ENCODE measurements around the gene MST1R.
"Not testable (repeated sequence)": the region's sequence is repeated elsewhere in the genome, so short reads cannot be mapped to it uniquely, and the experiment has no call there.

MST1R gene

DNA sequence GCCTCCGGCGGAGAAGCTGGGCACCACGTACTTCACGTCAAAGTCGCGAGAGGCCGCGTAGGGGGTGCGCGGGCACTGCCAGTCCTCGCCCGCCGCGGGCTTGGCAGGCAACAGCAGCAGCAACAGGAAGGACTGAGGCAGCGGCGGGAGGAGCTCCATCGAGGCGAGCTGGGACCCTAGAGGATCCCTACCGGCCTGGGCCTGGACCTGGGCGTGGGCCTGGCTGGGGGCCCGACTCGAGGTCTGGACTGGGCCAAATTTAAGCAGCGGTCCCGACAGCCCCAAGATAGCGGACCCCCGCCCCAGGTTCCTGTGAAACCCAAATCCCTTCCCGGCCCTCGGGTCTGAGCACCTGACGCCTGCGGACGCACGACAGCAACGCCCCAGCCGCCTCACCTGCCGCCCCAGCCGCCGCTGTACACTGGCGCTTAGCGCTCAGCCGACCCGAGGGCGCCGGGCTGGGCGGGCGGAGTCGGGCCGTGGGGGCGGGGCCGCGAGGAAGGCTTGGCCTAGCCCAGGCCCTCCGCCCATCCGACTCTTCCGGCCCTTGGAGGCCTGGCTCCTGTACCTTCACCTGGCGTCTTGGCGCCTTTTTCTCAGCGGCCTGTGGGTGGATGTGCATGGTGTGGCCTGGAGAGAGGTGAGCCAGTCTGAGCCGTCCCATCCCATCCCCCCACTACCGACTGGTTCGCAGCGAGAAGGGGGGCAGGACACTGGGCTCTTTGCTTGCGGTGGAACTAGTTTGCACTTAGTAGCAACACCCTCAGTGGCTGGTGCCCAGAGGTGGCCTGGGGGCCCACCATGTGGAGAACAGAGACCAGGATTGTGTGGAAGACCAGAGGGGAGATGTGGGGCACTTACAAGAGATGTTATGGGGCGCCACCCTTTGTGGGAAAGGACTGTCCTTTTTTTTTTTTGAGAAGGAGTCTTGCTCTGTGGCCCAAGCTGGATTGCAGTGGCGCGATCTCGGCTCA, at the start of gene MST1R:
MST1R (minus strand) TSS at position 423 of the 974 bp plus-strand sequence; CDS start at position 159, 264 bp downstream.
- DNase-seq = peak; percentile 64

DNA sequence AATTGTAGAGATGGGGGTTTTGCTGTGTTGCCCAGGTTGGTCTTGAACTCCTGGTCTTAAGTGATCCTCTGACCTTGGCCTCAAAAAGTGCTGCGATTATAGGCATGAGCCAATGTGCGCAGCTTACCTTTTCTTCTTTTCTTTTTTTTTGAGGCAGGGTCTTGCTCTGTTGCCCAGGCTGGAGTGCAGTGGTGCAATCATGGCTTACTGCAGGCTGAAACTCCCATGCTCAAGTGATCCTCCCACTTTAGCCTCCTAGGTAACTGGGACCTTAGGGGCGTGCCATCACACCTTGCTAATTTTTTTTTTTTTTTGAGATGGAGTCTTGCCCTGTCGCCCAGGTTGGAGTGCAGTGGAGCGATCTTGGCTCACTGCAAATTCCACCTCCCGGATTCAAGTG, 49.3 kb upstream of the MST1R start:
- DNase-seq = no peak

DNA sequence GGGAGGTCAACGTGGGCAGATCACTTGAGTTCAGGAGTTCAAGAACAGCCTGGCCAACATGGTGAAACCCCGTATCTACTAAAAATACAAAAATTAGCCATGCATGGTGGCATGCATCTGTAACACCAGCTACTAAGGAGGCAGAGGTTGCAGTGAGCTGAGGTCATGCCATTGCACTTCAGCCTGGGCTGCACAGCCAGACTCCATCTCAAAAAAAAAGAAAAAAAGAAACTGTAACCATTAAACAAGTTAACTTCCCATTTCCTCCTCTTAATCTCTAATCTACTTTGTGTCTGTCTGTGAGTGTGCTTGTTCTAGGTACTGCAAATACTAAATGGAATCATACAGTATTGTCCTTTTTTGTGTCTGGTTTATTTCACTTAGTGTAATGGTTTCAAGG, 39.0 kb upstream of the MST1R start:
- no peak for DNase-seq

DNA sequence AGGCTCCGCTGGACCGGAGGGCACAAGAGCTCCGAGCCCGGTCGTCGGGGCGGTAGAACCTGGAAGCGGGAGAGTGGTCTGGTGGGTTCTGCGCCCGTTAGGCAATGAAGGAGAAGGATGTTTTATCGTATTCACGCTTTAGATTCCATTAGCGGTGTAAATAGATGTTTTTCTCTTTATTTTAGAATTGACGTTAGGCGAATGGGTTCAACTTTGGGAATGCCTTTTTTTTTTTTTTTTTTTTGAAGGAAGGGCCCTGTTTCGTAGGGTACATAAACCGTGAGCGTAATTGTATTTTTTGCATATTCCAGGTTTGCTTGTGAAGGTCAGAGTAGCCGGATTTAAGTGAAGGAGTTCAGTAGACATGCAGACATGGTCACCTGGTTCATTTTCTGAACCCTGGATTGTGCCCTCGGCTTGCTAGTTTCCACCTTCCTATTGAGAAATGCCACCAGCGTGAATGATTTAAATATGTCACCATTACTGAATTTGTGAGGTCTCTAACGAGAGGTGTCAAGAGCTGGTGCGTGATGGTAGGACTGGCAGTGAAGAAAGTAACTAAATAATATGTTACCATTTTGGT, 37.1 kb upstream of the MST1R start:
- DNase-seq = no peak

DNA sequence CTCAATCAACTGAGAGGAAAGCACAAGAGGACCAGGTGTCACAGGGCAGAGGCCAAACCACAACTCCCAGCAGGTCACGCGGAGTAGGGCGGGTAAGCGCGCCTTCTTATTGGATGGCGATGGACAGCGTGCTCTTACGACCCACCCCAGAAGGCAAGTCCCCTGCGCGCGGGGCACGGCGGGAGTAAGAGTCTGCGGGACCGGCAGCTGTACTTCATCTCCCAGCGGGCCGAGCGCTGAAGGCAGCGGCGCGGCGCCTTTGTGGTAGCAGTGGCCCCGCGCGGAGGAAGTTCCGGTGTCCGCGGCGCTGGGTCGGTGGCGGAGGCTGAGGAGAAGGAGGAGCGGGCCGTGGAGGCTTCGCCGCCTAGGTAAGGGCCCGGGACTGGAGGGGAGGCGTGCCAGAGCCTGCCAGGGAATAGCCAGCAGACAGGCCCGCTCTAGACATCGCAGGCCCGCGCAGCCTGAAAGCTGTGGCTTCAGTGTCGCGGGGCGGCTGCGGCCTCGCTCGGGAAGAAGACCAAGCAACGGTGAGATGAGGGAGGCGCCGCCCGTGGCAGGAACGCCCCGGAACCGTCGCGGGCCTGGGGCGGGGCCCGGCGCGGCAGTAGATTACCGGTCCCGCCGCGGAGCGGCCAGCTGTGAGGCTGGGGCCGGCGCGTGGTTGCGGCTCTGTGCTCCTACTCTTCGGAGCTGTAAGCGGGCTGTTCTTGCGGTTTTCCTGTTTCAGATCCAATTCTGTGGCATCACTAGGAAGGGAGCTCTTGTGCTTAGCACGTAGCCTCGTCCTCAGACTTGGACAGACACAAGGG, 36.4 kb upstream of the MST1R start, which contains the start of gene RBM6:
RBM6 (plus strand) TSS at position 293 of the 809 bp plus-strand sequence. CDS start 22,492 bp downstream, outside the sequence.
- peak; percentile 97 for DNase-seq

DNA sequence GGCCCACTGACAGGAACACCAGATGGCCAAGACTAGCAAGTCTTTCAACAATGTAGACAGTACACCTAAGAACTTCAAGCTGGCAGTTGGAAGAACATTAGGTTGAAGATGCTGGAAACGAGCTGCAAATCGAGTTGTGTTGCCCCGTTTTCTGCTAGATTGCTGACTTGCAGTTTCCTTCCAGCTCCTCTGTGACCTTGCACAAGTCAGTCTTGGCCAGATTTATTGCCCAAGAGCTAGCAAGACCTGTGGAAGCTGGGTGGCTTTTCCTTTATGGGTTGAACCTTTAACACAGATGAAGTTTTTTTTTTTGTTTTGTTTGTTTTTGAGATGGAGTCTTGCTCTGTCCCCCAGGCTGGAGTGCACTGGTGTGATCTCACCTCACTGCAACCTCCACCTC, 33.4 kb upstream of the MST1R start:
- DNase-seq = no peak

DNA sequence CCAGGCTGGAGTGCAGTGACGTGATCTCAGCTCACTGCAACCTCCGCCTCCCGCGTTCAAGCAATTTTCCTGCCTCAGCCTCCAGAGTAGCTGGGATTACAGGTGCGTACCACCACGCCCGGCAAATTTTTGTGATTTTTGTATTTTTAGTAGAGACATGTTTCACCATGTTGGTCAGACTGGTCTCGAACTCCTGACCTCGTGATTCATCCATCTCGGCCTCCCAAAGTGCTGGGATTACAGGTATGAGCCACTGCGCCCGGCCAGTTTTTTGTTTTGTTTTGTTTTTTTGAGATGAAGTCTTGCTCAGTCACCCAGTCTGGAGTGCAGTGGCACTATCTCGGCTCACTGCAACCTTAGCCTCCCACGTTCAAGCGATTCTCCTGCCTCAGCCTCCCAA, 28.6 kb upstream of the MST1R start:
- not testable (repeated sequence) for DNase-seq

DNA sequence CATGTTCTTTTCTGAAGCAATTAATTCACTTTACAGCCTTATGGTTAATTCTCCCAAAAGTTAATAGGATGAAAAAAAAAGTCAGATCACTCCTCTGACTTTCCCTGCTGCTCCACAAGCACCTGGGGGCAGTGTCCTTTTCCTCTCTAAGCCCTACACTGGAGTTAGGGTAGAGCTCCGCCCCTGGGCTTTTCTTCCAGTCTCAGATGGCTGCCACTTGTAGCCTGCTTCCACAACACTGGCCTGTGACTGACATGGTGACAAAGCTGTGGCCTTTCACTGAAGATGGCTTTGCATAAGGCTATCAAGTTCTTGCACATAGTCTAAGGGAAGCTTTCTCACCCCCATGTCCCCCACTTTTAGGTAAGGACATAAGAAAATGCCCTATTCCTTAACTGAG, 27.2 kb upstream of the MST1R start:
- no peak for DNase-seq

DNA sequence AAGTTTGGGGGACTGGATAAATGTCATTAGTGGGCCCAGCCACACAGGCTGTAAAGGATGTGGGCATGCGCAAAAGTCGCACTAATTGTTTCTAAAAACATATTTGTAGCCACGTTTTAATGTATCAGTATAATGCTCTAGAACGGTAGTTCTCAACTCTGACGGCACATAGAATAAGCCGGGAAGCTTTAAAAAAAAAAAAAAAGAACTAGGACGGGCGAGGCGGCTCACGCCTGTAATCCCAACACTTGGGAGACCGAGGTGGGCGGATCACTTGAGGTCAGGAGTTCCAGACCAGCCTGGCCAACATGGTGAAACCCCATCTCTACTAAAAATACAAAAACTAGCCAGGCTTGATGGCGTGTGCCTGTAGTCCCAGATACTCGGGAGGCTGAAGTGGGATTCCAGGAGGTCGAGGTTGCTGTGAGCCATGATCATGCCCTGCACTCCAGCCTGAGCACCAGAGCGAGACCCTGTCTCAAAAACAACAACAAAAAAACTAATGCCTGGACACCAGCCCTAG, 26.6 kb upstream of the MST1R start:
- no peak for DNase-seq

DNA sequence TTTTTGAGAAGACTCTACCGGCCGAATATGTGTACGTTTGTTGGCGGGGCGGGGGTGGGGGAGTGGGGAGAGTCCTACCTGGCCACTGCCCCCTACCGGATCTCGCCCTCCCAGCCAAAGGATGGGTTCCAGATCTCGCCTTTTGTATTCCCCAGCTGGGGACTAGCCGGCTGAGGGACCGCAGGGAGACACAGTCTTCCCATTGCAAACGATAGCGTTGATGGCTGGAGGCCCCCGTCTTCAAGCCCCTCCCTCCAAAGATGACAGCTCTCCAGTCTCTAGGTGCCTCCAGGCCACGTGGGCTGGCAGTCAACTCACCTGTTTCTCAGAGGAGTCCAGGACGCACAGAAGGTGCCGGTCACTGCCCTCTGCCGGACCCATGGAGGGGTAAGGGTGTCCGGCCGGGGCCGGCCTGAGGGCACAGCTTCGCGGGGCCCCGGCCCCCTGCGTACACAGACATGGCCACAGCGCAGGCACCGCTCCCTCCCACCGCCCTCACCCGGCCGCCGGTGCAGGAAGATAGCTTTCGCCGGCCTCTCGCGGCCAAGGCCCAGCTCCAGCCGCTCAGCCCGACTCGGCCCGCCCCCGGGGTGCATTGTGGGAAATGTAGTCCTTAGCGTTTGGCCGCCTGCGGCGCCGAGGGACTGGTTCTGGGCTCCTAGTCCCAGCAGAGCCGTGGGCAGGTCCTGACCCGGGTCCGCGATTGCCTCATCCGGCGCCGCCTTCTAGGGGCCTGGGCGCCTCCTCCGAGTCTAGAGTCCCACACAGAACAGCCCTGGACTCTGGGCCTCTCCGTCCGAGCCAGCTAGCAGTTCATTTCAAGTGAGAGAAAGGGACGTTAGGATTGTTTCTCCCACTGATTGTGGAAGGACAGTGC, 25.9 kb upstream of the MST1R start, which contains the start of gene MON1A:
MON1A (minus strand) TSS at position 521 of the 877 bp plus-strand sequence. CDS start 16,465 bp downstream, outside the sequence.
- DNase-seq = peak; percentile 97

DNA sequence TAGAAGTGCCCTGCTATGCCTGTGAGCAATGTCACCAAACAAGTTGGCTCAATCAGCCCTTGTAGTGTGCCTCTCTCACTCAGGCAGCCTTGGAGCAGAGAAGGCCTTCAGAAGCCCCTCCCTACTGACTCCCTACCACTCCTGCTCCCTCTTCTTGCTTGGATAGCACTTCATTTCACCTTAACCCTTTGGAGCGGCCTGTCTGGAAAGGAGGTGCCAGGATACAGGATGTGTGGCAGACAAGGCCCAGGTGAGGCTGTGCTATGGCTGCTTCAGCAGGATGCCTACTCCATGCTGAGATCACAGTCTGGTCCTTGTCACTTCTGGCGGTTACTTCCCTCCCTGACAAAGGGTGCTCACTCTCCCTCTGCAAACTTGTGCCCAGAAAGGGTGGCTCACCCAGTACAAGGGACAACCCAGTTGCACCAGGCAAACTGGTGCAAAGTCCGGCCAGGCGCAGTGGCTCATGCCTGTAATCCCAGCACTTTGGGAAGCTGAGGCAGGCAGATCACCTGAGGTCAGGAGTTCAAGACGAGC, 24.9 kb upstream of the MST1R start:
- DNase-seq = no peak

DNA sequence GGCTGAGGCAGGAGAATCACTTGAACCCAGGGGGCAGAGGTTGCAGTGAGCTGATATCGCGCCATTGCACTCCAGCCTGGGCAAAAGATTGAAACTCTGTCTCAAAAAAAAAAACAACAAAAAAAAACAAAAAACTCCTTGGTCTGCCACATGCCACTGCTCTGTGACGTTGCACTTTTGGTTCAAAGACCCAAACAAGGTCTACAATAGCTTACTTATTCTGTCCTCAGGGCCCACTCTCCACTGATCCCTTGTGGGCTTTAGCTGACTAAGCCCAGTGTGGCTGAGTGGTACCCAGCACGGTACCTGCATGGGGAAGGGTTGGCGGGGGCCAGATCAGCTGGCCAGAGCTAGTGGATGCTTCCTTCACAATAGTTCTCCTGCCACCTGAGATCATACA, 24.1 kb upstream of the MST1R start:
- no peak for DNase-seq

DNA sequence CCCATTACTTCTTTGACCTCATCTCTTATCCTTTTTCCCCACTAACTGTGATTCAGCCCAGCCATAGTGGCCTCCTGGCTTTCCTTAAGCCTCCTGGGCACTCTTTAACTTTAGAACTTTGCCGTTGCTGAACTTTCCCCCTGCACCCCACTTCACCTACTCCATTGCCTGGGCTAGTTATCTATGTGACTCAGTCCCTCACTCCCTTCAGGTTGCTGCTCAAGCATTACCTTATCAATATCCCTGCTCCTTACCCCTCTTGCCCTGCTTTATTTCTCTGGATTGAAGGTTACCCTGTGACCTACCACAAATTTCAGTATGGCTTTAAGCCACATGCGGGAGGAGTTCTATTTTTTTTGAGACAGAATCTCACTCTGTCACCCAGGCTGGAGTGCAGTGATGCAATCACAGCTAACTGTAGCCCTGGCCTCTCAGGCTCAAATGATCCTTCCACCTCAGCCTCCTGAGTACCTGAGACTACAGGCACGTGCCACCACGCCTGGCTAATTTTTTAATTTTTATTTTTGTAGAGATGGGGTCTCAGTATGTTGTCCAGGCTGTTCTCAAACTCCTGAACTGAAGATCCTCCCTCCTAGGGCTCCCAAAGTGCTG, 22.6 kb upstream of the MST1R start:
- DNase-seq = no peak

DNA sequence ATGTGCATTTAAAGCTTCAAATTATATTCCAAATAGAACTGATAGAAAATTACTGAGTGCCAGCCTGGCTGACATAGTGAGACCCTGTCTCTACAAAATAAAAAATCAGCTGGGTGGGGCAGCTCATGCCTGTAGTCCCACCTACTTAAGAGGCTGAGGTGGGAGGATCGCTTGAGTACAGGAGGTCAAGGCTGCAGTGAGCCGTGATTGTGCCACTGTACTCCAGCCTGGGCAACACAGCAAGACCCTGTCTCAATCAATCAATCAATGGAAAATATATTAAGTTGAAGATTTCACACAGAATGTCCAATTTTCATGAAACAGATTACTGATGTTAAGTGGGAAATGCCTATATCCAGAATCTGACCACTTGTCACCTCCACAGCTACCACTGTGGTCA, 21.8 kb upstream of the MST1R start:
- no peak for DNase-seq

DNA sequence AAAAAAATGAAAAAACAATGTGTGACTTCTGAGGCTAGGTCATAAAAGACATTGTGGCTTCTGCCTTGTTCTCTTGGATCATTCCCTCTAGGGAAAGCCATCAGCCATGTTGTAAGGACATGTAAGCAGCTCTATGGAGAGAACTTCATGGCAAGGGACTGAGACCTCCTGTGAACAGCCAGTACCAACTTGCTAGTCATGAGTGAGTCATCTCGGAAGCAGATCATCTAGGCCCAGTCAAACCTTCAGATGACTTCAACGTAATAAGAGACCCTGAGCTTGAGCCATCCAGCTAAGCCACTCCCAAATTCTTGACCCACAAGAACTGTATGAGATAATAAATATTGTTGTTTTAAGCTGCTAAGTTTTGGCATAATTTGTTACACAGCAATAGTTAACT, 21.0 kb upstream of the MST1R start:
- DNase-seq = no peak

DNA sequence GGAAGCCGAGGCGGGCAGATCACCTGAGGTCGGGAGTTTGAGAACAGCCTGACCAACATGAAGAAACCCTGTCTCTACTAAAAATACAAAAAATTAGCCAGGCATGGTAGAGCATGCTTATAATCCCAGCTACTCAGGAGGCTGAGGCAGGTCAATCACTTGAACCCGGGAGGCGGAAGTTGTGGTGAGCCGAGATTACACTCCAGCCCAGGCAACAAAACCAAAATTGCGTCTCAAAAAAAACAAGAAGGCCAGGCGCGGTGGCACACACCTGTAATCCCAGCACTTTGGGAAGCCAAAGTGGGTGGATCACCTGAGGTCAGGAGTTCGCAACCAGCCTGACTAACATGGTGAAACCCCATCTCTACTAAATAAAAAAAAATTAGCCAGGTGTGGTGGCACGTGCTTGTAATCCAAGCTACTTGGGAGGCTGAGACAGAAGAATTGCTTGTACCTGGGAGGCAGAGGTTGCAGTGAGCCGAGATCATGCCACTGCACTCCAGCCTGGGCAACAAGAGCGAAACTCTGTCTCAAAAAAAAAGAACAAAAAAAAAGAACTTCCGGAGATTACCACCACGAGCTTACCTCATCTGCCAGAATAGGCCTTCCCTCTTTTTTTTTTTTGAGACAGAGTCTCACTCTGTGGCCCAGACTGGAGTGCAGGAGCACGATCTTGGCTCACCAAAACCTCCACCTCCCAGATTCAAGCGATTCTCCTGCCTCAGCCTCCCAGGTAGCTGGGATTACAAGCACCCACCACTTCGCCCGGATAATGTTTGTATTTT, 14.3 kb upstream of the MST1R start:
- not testable (repeated sequence) for DNase-seq

DNA sequence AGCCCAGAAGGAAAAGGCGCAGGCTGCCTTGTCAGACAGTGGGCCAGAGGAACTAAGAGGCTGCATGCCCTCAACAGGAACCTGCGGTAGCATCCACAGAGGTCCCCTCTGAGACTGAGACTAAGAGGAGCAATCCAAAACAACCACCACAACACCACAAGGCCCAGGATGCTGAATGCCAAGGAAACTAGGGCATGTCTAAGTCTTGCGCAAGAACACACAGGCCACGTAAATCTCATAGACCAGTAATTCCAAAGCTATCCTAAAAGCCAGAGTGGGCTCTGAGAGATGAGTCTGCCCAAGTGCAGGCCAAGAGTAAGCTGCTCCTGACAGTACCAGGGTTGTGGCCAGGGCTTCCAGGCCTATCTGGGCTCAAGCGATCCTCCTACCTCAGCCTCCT, 13.0 kb upstream of the MST1R start:
- no peak for DNase-seq

DNA sequence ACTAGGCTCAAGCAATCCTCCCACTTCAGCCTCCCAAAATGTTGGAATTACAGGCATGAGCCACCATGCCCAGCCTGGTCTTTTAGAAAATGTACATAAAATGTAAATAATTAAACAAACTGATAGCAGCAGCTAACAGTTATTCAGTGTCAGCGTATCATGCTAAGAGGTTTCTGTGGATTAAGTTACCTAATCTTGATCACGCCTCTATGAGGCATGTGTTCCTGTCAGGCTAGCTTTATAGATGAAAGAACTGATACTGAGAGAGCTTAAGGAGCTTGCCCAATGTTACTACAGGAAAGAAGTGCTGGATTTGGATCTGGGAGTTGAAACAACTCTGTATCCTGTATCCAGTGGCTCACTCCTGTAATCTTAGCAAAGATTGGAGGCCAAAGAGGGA, 11.2 kb upstream of the MST1R start:
- no peak for DNase-seq

DNA sequence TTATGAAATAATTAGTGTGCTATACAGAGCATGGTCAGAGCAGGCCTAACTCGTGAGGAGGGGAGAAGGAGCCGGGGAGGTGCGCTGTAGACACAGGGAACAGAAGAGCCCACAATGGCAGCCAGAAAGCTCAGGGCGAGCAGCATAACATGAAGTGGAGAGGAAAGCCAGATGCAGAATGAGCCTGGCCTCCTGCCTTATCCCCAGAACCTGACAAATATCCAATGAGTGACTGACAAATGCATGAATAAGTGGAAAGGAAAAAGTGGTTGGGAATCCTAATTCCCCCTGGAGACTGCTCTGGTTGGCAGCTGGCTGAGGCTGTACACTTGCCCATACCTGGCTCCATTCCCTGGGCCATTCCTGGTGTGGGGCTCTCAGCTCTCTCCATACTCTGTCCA, 9.2 kb upstream of the MST1R start:
- DNase-seq = no peak

DNA sequence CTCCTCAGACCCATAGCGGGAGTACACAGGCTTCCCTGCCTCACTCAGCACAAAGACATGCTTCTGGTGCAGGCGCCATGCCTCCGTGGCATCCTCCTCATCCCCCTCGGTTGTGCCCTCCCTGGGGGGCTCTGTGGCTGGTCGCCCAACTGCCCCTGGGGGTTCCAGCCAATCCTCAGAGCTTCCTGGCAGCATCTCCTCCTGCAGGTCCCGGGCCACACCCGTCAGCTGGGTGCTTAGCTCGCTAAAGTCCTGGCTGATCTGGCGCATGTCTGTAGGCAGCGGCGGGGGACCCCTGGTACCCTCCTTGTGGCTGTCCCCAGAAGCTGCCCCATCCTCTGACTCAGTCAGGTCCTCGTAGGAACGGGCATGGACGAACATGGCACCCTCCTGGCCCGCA, 7.9 kb upstream of the MST1R start:
- no peak for DNase-seq

DNA sequence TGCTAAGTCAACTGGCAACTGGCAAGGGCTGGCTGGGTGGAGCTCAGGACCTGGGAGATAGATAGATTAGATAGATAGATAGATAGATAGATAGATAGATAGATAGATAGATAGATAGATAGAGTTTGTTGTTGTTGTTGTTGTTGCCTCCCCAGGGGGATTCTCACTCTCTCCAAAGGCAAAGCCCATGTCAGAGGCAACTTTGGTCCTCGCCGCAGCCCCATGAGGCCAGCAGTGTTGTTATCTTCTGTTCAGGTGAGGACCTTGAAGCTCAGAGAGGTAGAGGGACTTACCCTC, 7.4 kb upstream of the MST1R start:
- no peak for DNase-seq
